Hematopoietic multipotent progenitor cell (in vitro differentiated cells): Measurements from ENCODE around the gene ERBB2. TPM values are rescaled to one million over a fixed set of nuclear protein-coding genes. Genes with fewer than 3 reads are reported as not detected.
A peak's percentile ranks its signal among the peaks of the same experiment; 100 is the strongest.
"Not testable (repeated sequence)": the region's sequence is repeated elsewhere in the genome, so short reads cannot be mapped to it uniquely, and the experiment has no call there.

ENCODE experiments used
- DNase-seq, 3 donors: peaks; one replicate each; pipeline ENCODE4 v3.0.0-alpha.2; 2011 to 2015; ENCODE audit warnings: low read depth in 2 of 3, low spot score in 2 of 3
- total RNA-seq: library from RNA; depleted of rRNA; stranded (reverse); fragments of >200 nt; gene quantifications from one replicate; pipeline ENCODE4 v1.2.3, GENCODE V29; 2012

ERBB2 gene
- total RNA-seq, 1 donor, result 7.5 TPM

DNA sequence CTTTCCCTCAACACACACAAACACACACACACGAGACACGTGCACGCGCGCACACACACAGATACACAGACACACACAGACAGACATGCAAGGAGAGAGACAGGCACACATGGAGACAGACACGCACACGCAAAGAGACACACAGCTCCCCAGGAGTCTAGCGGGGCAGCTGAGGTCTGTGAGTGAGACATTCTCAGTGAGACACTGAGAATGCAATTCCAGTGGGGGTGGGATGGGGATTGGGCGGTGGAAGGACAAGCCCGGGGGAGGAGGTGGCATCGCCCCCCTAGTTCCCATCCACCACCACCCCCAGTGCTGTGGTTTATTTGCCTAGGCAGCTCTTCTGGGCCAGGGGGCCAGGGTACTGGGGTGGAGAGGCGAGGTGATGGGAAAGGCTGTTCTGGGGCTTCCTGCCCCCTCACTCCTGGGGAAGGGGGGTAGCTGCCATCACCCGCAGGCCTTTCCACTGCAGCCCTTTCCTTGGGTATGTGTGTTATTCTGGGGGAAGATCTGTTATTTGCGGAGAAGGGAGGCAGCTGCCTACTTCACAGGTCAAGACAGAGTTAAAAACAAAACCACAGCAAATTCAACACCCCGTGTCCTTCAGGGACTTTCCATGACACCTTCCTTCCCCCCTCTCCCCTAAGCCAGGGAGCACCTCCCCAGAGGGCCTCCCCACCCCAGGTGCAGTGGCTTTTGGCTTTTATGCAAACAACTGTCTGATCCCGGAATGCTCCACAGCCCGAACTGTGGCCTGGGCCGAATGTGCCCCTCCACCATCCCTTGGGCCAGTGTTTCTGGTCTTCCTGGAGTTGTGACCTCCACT lies 55.9 kb downstream of the ERBB2 start:
- peak in 2 of 3 donors; percentile 43 to 52 for DNase-seq

DNA sequence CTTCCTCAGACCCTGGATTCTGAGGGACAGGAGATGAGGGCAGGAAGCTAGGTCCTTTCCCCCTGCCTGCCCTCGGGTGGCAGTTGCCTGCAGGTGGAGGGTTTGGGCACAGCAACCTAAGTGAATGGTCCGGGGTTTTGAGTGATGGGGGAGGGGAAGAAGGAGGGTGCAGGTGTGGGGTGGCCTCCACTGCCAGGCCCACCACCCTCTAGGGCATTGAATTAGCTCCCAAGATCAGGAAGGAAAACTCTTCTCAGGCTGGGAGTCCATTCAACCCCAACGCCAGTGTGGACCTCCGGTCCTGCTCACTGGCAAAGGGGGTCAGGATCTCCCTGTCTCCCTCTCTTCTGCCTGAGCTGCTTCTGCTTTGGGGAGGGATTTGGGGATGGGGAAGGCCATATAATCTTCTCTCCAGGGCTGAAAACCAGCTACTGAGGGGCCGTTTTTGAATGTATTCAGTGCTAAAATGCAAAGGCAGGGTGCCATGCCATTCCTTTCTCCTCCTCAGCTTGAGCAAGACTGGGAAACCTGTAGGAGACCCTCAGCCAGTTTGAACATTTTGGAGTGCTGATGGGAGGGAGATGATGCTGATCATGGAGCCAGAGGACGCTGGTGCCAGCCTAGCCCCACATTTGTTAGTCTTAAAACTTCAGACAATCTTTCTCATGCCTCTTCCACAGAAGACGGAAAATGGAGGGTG lies 56.7 kb downstream of the ERBB2 start:
- DNase-seq, result no peak

- no peak for DNase-seq
Observed at GRCh38 chr17:39757176-39757662, 57.4 kb downstream of the ERBB2 start.

- DNase-seq, result peak in 1 of 3 donors; percentile 45
Observed at GRCh38 chr17:39757931-39758873, 58.3 kb downstream of the ERBB2 start.

DNA sequence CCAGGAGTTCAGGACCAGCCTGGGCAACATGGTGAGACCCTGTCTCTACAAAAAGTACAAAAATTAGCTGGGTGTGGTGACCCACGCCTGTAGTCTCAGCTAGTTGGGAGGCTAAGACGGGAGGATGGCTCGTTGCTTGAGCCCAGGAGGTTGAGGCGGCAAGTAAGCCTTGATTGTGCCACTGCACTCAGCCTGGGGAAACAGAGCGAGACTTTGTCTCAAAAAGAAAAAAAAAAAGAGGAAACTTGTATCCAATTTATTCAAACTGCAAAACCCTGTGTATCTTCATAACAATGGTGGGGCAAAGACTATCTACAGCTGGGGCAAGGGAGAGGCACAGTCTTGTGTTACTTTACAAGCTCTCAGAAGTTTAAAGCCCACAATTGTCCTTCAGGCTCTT lies 59.3 kb downstream of the ERBB2 start:
- DNase-seq, result no peak

DNA sequence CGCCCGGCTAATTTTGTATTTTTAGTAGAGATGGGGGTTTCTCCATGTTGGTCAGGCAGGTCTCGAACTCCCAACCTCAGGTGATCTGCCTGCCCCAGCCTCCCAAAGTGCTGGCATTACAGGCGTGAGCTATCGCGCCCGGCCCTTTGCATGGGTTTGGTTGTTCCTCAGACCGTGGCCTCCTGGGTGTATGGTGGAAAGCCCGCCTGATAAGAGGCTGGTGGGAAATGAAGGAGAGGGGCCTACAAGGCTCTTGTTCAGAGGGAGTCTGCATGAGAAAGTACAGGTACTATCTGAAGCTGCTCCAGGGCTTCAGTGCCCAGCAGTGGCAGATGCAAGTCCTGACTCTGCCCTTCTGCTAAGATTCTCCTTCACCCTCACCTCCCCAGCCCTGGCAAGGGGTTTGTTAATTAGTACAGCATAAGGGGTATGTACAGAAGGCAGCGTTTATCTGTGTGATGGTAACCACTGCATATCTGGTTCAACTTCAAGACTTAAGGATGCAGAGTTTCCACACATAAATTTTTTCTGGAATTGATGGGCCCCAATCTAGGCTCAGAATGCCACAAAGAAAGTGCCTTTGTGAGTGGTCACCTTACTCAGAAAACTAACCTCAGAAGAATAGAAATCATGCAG lies 62.1 kb downstream of the ERBB2 start:
- no peak for DNase-seq

DNA sequence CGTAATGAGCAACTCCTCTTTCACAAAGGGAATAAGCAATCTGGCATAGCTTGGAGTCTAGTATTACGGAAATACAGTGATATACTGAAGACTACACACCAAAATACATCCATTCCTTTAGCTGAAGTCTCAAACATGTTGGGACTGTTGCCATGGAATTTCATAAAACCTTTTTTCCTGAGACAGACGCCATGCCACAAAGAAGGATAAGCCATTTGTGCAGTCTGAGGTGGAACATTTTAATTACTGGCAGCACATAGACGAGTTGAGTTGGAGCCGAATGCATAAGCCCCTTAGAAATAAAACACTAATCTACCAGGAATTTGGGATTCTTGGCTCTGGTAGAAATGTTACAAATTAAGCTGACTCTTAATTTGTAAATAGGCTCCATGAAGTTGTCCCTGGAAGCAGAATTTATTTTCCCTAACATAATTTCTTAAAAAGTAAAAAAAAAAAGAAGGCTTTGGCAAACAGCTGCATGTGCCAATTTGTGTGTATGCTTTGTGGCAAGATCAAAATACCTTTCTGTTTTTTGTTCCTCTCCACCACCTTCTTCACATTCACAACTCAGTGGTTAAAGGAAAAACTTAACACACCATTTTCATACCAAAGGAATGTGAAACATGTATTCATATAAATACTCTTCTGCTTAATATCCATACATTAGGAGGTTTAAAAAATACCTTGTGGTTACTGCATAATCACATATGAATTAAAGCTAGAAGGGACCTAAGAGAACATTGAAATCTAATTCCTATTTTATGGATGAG lies 63.4 kb downstream of the ERBB2 start:
- DNase-seq, result no peak

DNA sequence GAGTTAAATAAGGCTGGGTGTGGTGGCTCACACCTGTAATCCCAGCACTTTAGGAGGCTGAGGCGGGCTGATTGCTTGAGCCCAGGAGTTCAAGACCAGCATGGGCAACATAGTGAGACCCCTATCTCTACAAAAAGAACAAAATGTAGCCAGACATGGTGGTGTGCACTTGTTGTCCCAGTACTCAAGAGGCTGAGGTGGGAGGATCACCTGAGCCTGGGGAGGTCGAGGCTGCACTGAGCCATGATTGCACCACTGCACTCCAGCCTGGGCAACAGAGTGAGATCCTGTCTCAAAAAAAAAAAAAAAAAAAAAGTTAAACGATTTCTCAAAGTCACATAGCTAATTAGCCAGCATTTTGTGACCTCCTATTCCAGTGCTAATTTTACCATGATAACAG lies 64.3 kb downstream of the ERBB2 start:
- DNase-seq, result not testable (repeated sequence)

GRCh38 chr17:39765175-39765574 lies 65.3 kb downstream of the ERBB2 start:
- no peak for DNase-seq

GRCh38 chr17:39765766-39766165 lies 65.9 kb downstream of the ERBB2 start:
- DNase-seq, result no peak

DNA sequence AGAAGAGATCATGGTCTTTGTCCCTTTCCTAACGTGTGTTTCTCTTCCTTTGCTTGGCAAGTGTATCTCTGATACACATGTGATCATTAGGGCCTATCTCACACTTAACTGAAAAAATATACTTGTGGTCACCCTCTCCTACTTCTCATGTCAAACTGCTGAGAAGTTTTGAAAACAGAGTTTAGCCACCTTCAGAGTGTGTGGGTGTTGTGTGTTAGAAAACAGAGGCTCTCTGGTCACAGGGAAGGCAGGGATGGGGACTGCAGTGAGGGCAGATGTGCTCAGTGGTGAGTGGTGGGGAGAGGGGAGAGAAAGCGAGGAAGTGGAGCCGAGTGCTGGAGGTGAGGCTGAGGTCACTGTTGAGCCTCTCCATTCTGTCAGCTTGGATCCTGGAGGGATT lies 67.3 kb downstream of the ERBB2 start:
- no peak for DNase-seq

GRCh38 chr17:39769974-39770587 lies 70.2 kb downstream of the ERBB2 start:
- no peak for DNase-seq

DNA sequence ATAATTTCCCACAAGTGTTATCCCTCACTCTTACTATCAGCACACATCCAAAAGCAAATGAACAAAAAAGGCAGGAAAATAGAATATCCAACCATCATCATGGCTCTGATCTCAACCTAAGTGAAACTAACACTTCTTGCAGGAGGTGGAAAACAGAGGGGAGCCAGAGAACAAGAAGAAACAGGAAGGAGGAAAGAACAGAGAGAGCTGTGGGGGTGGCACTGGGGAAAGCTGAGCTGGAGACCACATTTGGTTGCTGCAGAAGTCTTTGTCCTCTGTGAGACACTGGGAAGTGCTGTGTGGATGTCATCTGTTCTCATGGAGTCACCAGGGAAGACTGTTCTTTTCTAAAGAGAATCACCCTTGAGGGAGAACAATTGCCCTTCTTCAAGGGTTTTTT lies 72.6 kb downstream of the ERBB2 start:
- no peak for DNase-seq

DNA sequence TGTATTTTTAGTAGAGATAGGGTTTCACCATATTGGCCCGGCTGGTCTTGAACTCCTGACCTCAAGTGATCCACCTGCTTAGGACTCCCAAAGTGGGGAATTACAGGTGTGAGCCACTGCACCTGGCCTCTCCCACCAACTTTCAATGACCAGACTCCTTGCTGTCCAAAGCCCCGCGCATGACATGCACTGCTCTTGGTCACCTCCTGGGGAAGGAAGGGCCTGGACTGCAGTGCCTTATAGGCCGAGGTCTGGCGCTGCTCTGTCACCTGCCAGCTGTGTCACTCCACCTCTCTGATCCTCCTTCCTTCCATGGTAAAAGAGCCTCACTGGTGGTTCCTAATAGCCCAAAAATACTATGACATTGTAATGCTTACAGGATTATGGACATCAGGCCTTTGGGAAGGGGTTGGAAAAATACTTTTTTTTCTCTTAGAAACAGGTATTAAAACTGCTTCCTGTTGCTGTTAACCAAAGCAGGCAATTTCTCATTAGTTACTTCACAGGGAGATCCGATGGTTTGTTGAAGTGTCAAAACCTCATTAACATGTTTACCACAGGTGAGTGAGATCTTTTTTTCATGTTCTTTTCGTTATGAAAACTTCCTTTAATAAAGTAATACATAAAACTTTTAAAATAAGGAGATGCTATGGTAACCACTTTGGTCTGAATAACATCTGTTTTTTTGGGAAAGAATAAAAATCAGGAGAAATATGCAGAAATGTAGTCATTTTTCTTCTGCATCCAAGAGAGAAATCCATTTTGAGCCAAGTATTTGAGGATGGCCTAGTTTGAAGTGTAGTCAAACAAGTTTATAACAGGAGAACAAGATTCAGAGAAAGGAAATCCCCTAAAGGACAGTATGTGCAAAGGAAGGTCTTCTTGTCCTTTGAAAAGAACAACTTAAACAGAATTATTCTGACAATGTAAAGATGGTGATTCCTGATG lies 73.4 kb downstream of the ERBB2 start:
- DNase-seq, result no peak

- no peak for DNase-seq
Observed at GRCh38 chr17:39774047-39774446, 74.2 kb downstream of the ERBB2 start.

DNA sequence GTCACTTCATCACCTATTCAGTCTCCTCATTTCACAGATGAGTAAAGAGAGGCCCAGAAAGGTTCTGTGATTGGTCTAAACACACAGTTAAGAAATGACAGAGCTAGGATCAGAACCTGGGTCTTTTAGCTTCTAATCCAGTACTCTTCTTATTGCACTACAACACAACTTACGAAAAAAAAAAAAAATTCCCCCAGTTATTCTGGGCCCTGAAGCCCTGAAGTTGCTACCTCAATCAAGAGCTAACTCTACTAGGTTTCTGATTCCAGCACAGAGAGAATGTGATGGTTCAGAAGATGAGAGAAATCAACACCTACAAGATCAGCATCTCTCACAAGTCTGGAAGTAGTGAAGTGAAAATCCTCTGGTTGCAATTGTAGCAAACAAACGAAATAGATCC lies 75.2 kb downstream of the ERBB2 start:
- DNase-seq, result no peak

- DNase-seq, result no peak
Observed at GRCh38 chr17:39776252-39776651, 76.4 kb downstream of the ERBB2 start.
